Neural cell (in vitro differentiated cells): ENCODE measurements around the gene PTAFR.

Source experiments
- CTCF ChIP-seq: fragments of 450-650 bp; IDR thresholded peaks from 2 replicates; pipeline ENCODE4 v1.5.1; 2014; ENCODE audit warnings: antibody characterized with exemption, mild to moderate bottlenecking, moderate library complexity; ENCODE audit not compliant: poor library complexity, severe bottlenecking
- EP300 ChIP-seq: fragments of 450-650 bp; conservative IDR thresholded peaks from 2 replicates; pipeline ENCODE4 v1.6.1; 2014; ENCODE audit warnings: antibody characterized with exemption, mild to moderate bottlenecking, moderate library complexity; ENCODE audit not compliant: poor library complexity, severe bottlenecking
- EZH2 ChIP-seq: fragments of 200-600, 300-800 bp; shearing (Covaris generic), sonication (generic); IDR thresholded peaks from 2 replicates; pipeline ENCODE4 v1.6.1; 2014; ENCODE audit warnings: antibody characterized with exemption, low read length, borderline replicate concordance, mild to moderate bottlenecking; ENCODE audit not compliant: insufficient read depth, poor library complexity, severe bottlenecking
- POLR2AphosphoS5 ChIP-seq: IDR thresholded peaks from 2 replicates; pipeline ENCODE4 v1.6.1; 2012
- RAD21 ChIP-seq: fragments of 450-650 bp; conservative IDR thresholded peaks from 2 replicates; pipeline ENCODE4 v1.6.1; 2014; ENCODE audit warnings: antibody characterized with exemption, mild to moderate bottlenecking, moderate library complexity
- SMC3 ChIP-seq: fragments of 450-650 bp; conservative IDR thresholded peaks from 2 replicates; pipeline ENCODE4 v1.6.1; 2014; ENCODE audit warnings: antibody characterized with exemption, mild to moderate bottlenecking, moderate library complexity; ENCODE audit not compliant: poor library complexity

GRCh38 chr1:28173980-28174297 lies 2.6 kb downstream of the PTAFR start:
- TF ChIP-seq EZH2 (no peak), CTCF (no peak), POLR2AphosphoS5 (no peak), EP300 (no peak), RAD21 (no peak), SMC3 (no peak)
